HL-60 (cell line): ENCODE measurements around the gene KRTAP10-7.
"Not testable (repeated sequence)": the region's sequence is repeated elsewhere in the genome, so short reads cannot be mapped to it uniquely, and the experiment has no call there.

ENCODE experiments used
- DNase-seq, 2 experiments: peaks; one replicate each; pipeline ENCODE4 v3.0.0-alpha.2; 2010 to 2020; ENCODE audit warnings: low read depth in 1 of 2, low spot score in 1 of 2
- H3K27ac ChIP-seq: fragments of 250-450 bp; sonication (Bioruptor Pico); replicated peaks from 2 replicates; pipeline ENCODE4 v1.5.1; 2020; ENCODE audit warnings: mild to moderate bottlenecking, moderate library complexity
- H3K27me3 ChIP-seq: fragments of 250-450 bp; sonication (Bioruptor Pico); 2 replicates; pipeline ENCODE4 v1.5.1; 2021; ENCODE audit warnings: mild to moderate bottlenecking, moderate library complexity; ENCODE audit not compliant: insufficient read depth, poor library complexity, severe bottlenecking
- H3K4me3 ChIP-seq: replicated peaks from 2 replicates; pipeline ENCODE4 v1.5.1; 2011; ENCODE audit warnings: mild to moderate bottlenecking, control low read depth, low read length; ENCODE audit not compliant: insufficient read depth
- CTCF ChIP-seq: IDR thresholded peaks from one replicate; pipeline ENCODE4 v1.5.1; 2011; ENCODE audit warnings: low read length, control low read depth, inconsistent platforms; ENCODE audit not compliant: insufficient read depth
- GABPA ChIP-seq: IDR thresholded peaks from 2 replicates; pipeline ENCODE4 v1.6.1; 2012; ENCODE audit warnings: low read depth
- POLR2AphosphoS5 ChIP-seq: IDR thresholded peaks from 2 replicates; pipeline ENCODE4 v1.6.1; 2012; ENCODE audit warnings: low read depth
- REST ChIP-seq: IDR thresholded peaks from 2 replicates; pipeline ENCODE4 v1.6.1; 2012; ENCODE audit warnings: low read depth; ENCODE audit not compliant: insufficient replicate concordance
- SPI1 ChIP-seq: IDR thresholded peaks from 2 replicates; pipeline ENCODE4 v1.6.1; 2012; ENCODE audit warnings: low read depth, mild to moderate bottlenecking, borderline replicate concordance

Gene KRTAP10-7

GRCh38 chr21:44571844-44572782 is 28.3 kb upstream of the KRTAP10-7 start:
- Histone ChIP-seq H3K27ac (no peak overlapping the region), H3K27me3 (no peaks in the 10 kb centered on the region), H3K4me3 (no peak overlapping the region)
- no peak for DNase-seq
- TF ChIP-seq CTCF, result no peak
- TF ChIP-seq SPI1, result no peak
- TF ChIP-seq POLR2AphosphoS5, result no peak
- no peak for TF ChIP-seq GABPA
- no peak for TF ChIP-seq REST

GRCh38 chr21:44572959-44573583 is 27.3 kb upstream of the KRTAP10-7 start:
- no peak for DNase-seq
- Histone ChIP-seq H3K4me3 (no peak overlapping the region), H3K27me3 (no peaks in the 10 kb centered on the region), H3K27ac (no peak overlapping the region)
- no peak for TF ChIP-seq CTCF
- no peak for TF ChIP-seq POLR2AphosphoS5
- TF ChIP-seq REST, result no peak
- TF ChIP-seq GABPA, result no peak
- no peak for TF ChIP-seq SPI1

- H3K27ac ChIP-seq, H3K4me3 ChIP-seq, DNase-seq, H3K27me3 ChIP-seq: not testable (repeated sequence)
Observed at GRCh38 chr21:44573630-44574456, 26.6 kb upstream of the KRTAP10-7 start, which contains the start of gene KRTAP10-4. KRTAP10-4 (plus strand) TSS chr21:44573729; CDS start chr21:44573759, 30 bp downstream.
